ENCODE measurements around the gene FOXB1. TPM values are rescaled to one million over a fixed set of nuclear protein-coding genes. Genes with fewer than 3 reads are reported as not detected.

FOXB1 gene
- not detected in 3 replicates for total RNA-seq

DNA sequence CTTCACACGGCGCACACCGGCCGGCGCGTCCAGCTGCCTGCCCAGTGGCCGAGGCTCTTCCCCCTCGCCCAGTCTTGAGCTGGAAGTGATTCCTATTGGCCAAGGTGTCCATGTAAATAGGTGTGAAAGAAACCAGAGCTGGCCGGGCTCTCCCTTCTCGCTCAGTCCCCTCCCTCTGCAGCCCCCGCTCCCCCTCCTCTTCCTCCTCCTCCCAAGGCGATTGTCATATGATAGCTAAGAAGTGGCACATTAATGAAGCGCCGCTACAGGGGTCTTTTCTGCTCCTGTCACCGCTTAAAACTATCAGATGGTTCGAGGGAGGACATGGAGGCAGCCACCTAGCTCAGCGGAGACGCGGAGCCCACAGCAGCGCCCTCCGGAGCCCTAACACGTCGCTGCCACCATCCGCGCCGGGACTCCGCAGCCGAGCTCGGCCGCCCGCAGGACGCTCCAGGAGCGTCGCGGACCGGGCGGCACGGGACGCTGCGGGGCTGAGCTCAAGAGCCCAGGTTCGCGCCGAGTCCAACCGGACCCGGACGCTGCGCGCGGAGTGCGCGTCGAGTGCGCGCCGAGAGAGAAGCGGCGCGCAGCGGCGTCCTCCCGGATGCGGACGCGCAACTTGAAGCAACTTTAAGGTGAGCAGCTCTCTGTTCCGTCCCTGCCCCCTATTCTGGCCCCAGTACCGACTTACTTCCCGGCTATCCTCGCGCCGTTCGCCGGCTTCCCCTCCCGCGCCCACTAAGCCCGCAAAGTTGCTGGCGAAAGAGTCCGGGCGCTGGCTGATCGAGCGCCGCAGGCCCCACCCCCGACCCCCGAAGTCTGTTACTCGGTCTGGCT is at the start of gene FOXB1:
TSS of gene FOXB1 (plus strand) at position 303 of the 837 bp plus-strand sequence. CDS start 653 bp downstream, outside the sequence.
- Mint-ChIP-seq H3K27ac (no peak within 1 kb of the TSS), H3K4me3 (peak within 1 kb of the TSS; percentile 61), H3K36me3 (no peaks in the 10 kb centered on the region), H3K4me1 (peaks cover 24% of the 10 kb centered on the region), H3K27me3 (ENCODE audit: low read depth) (peaks cover 99% of the 10 kb centered on the region), H3K9me3 (no peaks in the 10 kb centered on the region)
- TF ChIP-seq, protein P1, sequence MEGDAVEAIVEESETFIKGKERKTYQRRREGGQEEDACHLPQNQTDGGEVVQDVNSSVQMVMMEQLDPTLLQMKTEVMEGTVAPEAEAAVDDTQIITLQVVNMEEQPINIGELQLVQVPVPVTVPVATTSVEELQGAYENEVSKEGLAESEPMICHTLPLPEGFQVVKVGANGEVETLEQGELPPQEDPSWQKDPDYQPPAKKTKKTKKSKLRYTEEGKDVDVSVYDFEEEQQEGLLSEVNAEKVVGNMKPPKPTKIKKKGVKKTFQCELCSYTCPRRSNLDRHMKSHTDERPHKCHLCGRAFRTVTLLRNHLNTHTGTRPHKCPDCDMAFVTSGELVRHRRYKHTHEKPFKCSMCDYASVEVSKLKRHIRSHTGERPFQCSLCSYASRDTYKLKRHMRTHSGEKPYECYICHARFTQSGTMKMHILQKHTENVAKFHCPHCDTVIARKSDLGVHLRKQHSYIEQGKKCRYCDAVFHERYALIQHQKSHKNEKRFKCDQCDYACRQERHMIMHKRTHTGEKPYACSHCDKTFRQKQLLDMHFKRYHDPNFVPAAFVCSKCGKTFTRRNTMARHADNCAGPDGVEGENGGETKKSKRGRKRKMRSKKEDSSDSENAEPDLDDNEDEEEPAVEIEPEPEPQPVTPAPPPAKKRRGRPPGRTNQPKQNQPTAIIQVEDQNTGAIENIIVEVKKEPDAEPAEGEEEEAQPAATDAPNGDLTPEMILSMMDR (IDR thresholded peaks at IDR 0.05; ENCODE audit: unreplicated experiment): no peak
- DNase-seq (ENCODE audit: low spot score in 2 of 2, unreplicated experiment in 2 of 2): no peak

GRCh38 chr15:59958288-59958687 is 45.8 kb upstream of the FOXB1 start:
- H3K27ac Mint-ChIP-seq: no peak overlapping the region
- peaks cover 10% of the 10 kb centered on the region for H3K36me3 Mint-ChIP-seq
- H3K4me3 Mint-ChIP-seq: no peak overlapping the region
- peaks cover 59% of the 10 kb centered on the region for H3K9me3 Mint-ChIP-seq
- DNase-seq (ENCODE audit: low spot score in 2 of 2, unreplicated experiment in 2 of 2): no peak
- peaks cover 1% of the 10 kb centered on the region for H3K4me1 Mint-ChIP-seq
- TF ChIP-seq, protein P1 (IDR thresholded peaks at IDR 0.05; ENCODE audit: unreplicated experiment): no peak
- H3K27me3 Mint-ChIP-seq (ENCODE audit: low read depth): peaks cover 17% of the 10 kb centered on the region

GRCh38 chr15:59960318-59960717 is 43.8 kb upstream of the FOXB1 start:
- no peak overlapping the region for H3K27ac Mint-ChIP-seq
- peaks cover 60% of the 10 kb centered on the region for H3K9me3 Mint-ChIP-seq
- H3K27me3 Mint-ChIP-seq (ENCODE audit: low read depth): peaks cover 18% of the 10 kb centered on the region
- H3K36me3 Mint-ChIP-seq: peaks cover 10% of the 10 kb centered on the region
- no peak for DNase-seq (ENCODE audit: low spot score in 2 of 2, unreplicated experiment in 2 of 2)
- no peak overlapping the region for H3K4me3 Mint-ChIP-seq
- TF ChIP-seq, protein P1 (IDR thresholded peaks at IDR 0.05; ENCODE audit: unreplicated experiment): no peak
- H3K4me1 Mint-ChIP-seq: no peaks in the 10 kb centered on the region

DNA sequence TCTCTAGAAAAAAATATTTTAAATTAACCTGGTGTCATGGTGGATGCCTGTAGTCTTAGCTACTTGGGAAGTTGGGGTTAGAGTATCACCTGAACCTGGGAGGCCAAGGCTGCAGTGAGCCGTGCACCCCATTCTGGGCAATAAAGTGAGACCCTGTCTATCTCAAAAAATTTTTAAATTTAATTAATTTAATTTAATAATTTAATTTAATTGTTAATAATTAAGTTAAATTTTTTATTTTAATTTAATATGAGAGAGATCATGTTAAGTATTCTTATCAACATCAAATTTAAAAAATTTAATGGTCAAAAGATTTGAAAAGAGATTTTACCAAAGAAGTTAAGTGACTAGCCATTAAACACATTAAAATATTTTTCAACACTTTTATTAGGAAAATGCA is 40.8 kb upstream of the FOXB1 start:
- H3K27ac Mint-ChIP-seq: no peak overlapping the region
- H3K36me3 Mint-ChIP-seq: peaks cover 10% of the 10 kb centered on the region
- H3K9me3 Mint-ChIP-seq: peaks cover 44% of the 10 kb centered on the region
- TF ChIP-seq, protein P1 (IDR thresholded peaks at IDR 0.05; ENCODE audit: unreplicated experiment): no peak
- H3K27me3 Mint-ChIP-seq (ENCODE audit: low read depth): peaks cover 14% of the 10 kb centered on the region
- no peak for DNase-seq (ENCODE audit: low spot score in 2 of 2, unreplicated experiment in 2 of 2)
- no peak overlapping the region for H3K4me3 Mint-ChIP-seq
- no peaks in the 10 kb centered on the region for H3K4me1 Mint-ChIP-seq

- Mint-ChIP-seq H3K9me3 (peaks cover 45% of the 10 kb centered on the region), H3K4me1 (no peaks in the 10 kb centered on the region), H3K27ac (no peak overlapping the region), H3K36me3 (peaks cover 10% of the 10 kb centered on the region), H3K27me3 (ENCODE audit: low read depth) (peaks cover 20% of the 10 kb centered on the region), H3K4me3 (no peak overlapping the region)
- no peak for DNase-seq (ENCODE audit: low spot score in 2 of 2, unreplicated experiment in 2 of 2)
- TF ChIP-seq, protein P1 (IDR thresholded peaks at IDR 0.05; ENCODE audit: unreplicated experiment): no peak
Observed at GRCh38 chr15:59963925-59964324, 40.2 kb upstream of the FOXB1 start.

Measured in mesothelial cell of epicardium (in vitro differentiated cells).